Lower leg skin (tissue), 4 donors: ENCODE measurements around the gene MCTP2. TPM values are rescaled to one million over a fixed set of nuclear protein-coding genes. Genes with fewer than 3 reads are reported as not detected.

ENCODE experiments used
- DNase-seq, 2 donors: peaks; one replicate each; pipeline ENCODE4 v3.0.0-alpha.2; 2019; ENCODE audit warnings: low spot score in 2 of 2
- H3K4me3 ChIP-seq: fragments of 200-600 bp; sonication (generic); 2 replicates; pipeline ENCODE4 v1.5.1; 2017; ENCODE audit warnings: mild to moderate bottlenecking, low read depth; ENCODE audit not compliant: poor library complexity, severe bottlenecking
- CTCF ChIP-seq, 3 donors: fragments of 450-650 bp; IDR thresholded peaks; one replicate each; pipeline ENCODE4 v1.5.1; 2016; ENCODE audit warnings: antibody characterized with exemption in 3 of 3, mild to moderate bottlenecking in 3 of 3, moderate library complexity in 2 of 3
- POLR2A ChIP-seq, 2 donors: fragments of 450-650 bp; IDR thresholded peaks; one replicate each; pipeline ENCODE4 v1.6.1; 2016 to 2017; ENCODE audit warnings: antibody characterized with exemption in 2 of 2, mild to moderate bottlenecking in 1 of 2, moderate library complexity in 1 of 2
- WGBS, 2 donors: methylation state at CpG; one replicate each; pipeline ENCODE4 v1.1.5; 2018; 5-methylcytosine and 5-hydroxymethylcytosine counted together
- intact Hi-C: fragments of 100-400 bp; cut with DNase I; formaldehyde crosslinking; loops from one replicate; pipeline ENCODE4 v1.15.0; 2023; ENCODE audit warnings: low total_unique reads
- total RNA-seq, 4 donors: library from RNA; depleted of rRNA; stranded (reverse); fragments of >200 nt; gene quantifications; one replicate each; pipeline ENCODE4 v1.1.0, GENCODE V29; 2016

Gene MCTP2
- total RNA-seq, 4 donors from 2014 or later, result 18.9 to 24.1 (median 20.4) TPM

- intact Hi-C loops, result no loop called here
- 95 to 96% methylated on average over 13 of the region's 13 CpGs for WGBS, 2 donors
Measured at GRCh38 chr15:94336817-94337467, 105.6 kb downstream of the MCTP2 start.

GRCh38 chr15:94338243-94338846 lies 107.0 kb downstream of the MCTP2 start:
- intact Hi-C loops, result no loop called here
- no peak overlapping the region for H3K4me3 ChIP-seq
- WGBS, 2 donors, result 94% methylated on average over 16 of the region's 16 CpGs
- DNase-seq, result no peak
- TF ChIP-seq POLR2A (IDR thresholded peaks at IDR 0.05) (no peak), CTCF (IDR thresholded peaks at IDR 0.05) (no peak)

More at GRCh38 chr15:94336817-94337467, 105.6 kb downstream of the MCTP2 start:
- DNase-seq, result no peak
- TF ChIP-seq CTCF (IDR thresholded peaks at IDR 0.05), result no peak
- no peak for TF ChIP-seq POLR2A (IDR thresholded peaks at IDR 0.05)
- no peak overlapping the region for H3K4me3 ChIP-seq

- WGBS, 2 donors, result 66 to 77% methylated on average over 4 of the region's 4 CpGs
- intact Hi-C loops, result no loop called here
- no peak for DNase-seq
- TF ChIP-seq CTCF (IDR thresholded peaks at IDR 0.05) (no peak), POLR2A (IDR thresholded peaks at IDR 0.05) (no peak)
- no peak overlapping the region for H3K4me3 ChIP-seq
Measured at GRCh38 chr15:94346282-94346681, 114.9 kb downstream of the MCTP2 start.

GRCh38 chr15:94348084-94348483 lies 116.7 kb downstream of the MCTP2 start:
- TF ChIP-seq CTCF (IDR thresholded peaks at IDR 0.05) (no peak), POLR2A (IDR thresholded peaks at IDR 0.05) (no peak)
- DNase-seq, result no peak
- intact Hi-C loops, result no loop called here
- WGBS, 2 donors, result 59 to 71% methylated on average over 2 of the region's 2 CpGs
- no peak overlapping the region for H3K4me3 ChIP-seq

- no peak for DNase-seq
- TF ChIP-seq POLR2A (IDR thresholded peaks at IDR 0.05), result no peak
- TF ChIP-seq CTCF (IDR thresholded peaks at IDR 0.05), result no peak
- intact Hi-C loops, result no loop called here
- 94 to 97% methylated on average over 1 of the region's 1 CpG for WGBS, 2 donors
- H3K4me3 ChIP-seq, result no peak overlapping the region
Measured at GRCh38 chr15:94351031-94351535, 119.7 kb downstream of the MCTP2 start.
